Astrocyte of the spinal cord (primary cell): ENCODE data around the gene CD1D.

ENCODE experiments used
- DNase-seq: peaks from one replicate; pipeline ENCODE4 v3.0.0; 2011; ENCODE audit warnings: low read depth, low spot score
- H3K4me3 ChIP-seq: 2 replicates; pipeline ENCODE4 v1.5.1; 2011; ENCODE audit warnings: low read depth, mild to moderate bottlenecking, low read length, moderate library complexity
- CTCF ChIP-seq: IDR thresholded peaks from 2 replicates; pipeline ENCODE4 v1.5.1; 2012; ENCODE audit warnings: low read depth, mild to moderate bottlenecking, low read length, inconsistent platforms
- in situ Hi-C: cut with HindIII; loops from 2 replicates; pipeline ENCODE4 v1.10.0; 2017; ENCODE audit warnings: low sequenced_read_pairs

CD1D gene

GRCh38 chr1:158181577-158181922, 855 bp downstream of the CD1D start:
- in situ Hi-C loops: no loop called here
- no peak for DNase-seq
- TF ChIP-seq CTCF: no peak
- peak overlapping the region; percentile 36 for H3K4me3 ChIP-seq

- in situ Hi-C loops: no loop called here
- no peak overlapping the region for H3K4me3 ChIP-seq
- no peak for TF ChIP-seq CTCF
- no peak for DNase-seq
Measured at GRCh38 chr1:158185770-158186169, 5.1 kb downstream of the CD1D start.

- no peak for DNase-seq
- no peak overlapping the region for H3K4me3 ChIP-seq
- in situ Hi-C loops: no loop called here
- TF ChIP-seq CTCF: no peak
Measured at GRCh38 chr1:158186180-158186579, 5.5 kb downstream of the CD1D start.

- TF ChIP-seq CTCF: no peak
- in situ Hi-C loops: no loop called here
- DNase-seq: no peak
- H3K4me3 ChIP-seq: no peak overlapping the region
Measured at GRCh38 chr1:158188611-158189010, 7.9 kb downstream of the CD1D start.

- no peak for TF ChIP-seq CTCF
- in situ Hi-C loops: no loop called here
- H3K4me3 ChIP-seq: no peak overlapping the region
- no peak for DNase-seq
Measured at GRCh38 chr1:158189624-158190023, 8.9 kb downstream of the CD1D start.

- no peak for DNase-seq
- H3K4me3 ChIP-seq: no peak overlapping the region
- in situ Hi-C loops: no loop called here
- TF ChIP-seq CTCF: no peak
Measured at GRCh38 chr1:158191299-158191698, 10.6 kb downstream of the CD1D start.

GRCh38 chr1:158196461-158196860, 15.8 kb downstream of the CD1D start:
- DNase-seq: no peak
- no peak overlapping the region for H3K4me3 ChIP-seq
- in situ Hi-C loops: no loop called here
- no peak for TF ChIP-seq CTCF
